ENCODE measurements around the gene CINP. TPM values are rescaled to one million over a fixed set of nuclear protein-coding genes. Genes with fewer than 3 reads are reported as not detected.

The CINP gene
- total and polyA plus RNA-seq, 2 of the 13 experiments (the other 11 are each of a cell fraction or from before 2014, with no cell fraction given): 32.8 to 42.8 TPM

DNA sequence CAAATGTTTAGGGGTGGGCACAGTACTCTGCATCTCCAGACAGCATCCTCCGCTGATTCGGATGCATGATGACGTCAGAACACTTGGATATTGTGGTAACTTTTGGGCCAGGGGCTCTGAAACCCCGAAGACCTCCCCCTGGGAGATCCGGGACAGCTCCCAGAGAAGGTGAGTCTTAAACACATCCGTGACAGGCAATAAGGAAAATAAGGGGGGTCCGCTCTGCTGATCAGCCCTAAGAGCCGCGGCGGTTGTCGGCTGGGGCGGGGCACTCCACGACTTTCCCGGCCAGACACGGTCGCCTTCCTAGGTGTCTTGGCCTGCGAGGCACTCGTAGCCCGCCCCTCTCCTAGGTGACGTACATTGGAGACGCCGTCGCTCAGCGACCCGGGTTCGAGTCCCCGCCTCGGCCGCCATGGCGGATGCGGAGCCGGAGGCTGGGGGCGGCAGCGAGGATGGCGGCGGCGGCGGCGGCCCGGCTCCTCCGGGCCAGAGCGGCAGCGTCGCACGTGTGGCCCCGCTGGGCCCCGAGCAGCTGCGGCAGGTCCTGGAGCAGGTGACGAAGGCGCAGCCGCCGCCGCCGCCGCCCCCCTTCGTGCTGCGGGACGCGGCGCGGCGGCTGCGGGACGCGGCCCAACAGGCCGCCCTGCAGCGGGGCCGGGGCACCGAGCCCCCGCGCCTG is 43.2 kb downstream of the CINP start, which contains the start of gene ZNF839 (continued):
- TF ChIP-seq, protein P1, sequence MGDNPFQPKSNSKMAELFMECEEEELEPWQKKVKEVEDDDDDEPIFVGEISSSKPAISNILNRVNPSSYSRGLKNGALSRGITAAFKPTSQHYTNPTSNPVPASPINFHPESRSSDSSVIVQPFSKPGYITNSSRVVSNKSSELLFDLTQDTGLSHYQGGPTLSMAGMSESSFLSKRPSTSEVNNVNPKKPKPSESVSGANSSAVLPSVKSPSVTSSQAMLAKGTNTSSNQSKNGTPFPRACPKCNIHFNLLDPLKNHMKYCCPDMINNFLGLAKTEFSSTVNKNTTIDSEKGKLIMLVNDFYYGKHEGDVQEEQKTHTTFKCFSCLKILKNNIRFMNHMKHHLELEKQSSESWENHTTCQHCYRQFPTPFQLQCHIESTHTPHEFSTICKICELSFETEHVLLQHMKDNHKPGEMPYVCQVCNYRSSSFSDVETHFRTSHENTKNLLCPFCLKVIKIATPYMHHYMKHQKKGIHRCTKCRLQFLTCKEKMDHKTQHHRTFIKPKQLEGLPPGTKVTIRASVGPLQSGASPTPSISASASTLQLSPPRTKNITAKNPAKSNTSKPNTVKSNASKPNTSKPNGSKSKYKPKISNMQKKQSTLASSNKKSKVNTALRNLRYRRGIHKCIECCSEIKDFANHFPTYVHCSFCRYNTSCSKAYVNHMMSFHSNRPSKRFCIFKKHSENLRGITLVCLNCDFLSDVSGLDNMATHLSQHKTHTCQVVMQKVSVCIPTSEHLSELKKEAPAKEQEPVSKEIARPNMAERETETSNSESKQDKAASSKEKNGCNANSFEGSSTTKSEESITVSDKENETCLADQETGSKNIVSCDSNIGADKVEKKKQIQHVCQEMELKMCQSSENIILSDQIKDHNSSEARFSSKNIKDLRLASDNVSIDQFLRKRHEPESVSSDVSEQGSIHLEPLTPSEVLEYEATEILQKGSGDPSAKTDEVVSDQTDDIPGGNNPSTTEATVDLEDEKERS (CRISPR knock-in tag; IDR thresholded peaks at IDR 0.05): no peak
- TF ChIP-seq ZSCAN31 (CRISPR knock-in tag; IDR thresholded peaks at IDR 0.05; ENCODE audit: low read depth): peak; percentile 60; the same call in 1 of the 2 replicates
- TF ChIP-seq ZNF24 (IDR thresholded peaks at IDR 0.05): no peak
- TF ChIP-seq, protein P2, sequence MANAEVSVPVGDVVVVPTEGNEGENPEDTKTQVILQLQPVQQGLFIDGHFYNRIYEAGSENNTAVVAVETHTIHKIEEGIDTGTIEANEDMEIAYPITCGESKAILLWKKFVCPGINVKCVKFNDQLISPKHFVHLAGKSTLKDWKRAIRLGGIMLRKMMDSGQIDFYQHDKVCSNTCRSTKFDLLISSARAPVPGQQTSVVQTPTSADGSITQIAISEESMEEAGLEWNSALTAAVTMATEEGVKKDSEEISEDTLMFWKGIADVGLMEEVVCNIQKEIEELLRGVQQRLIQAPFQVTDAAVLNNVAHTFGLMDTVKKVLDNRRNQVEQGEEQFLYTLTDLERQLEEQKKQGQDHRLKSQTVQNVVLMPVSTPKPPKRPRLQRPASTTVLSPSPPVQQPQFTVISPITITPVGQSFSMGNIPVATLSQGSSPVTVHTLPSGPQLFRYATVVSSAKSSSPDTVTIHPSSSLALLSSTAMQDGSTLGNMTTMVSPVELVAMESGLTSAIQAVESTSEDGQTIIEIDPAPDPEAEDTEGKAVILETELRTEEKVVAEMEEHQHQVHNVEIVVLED (CRISPR knock-in tag; IDR thresholded peaks at IDR 0.05; ENCODE audit: borderline replicate concordance): peak; percentile 48; the same call in 1 of the 2 replicates
- TF ChIP-seq, protein P3, sequence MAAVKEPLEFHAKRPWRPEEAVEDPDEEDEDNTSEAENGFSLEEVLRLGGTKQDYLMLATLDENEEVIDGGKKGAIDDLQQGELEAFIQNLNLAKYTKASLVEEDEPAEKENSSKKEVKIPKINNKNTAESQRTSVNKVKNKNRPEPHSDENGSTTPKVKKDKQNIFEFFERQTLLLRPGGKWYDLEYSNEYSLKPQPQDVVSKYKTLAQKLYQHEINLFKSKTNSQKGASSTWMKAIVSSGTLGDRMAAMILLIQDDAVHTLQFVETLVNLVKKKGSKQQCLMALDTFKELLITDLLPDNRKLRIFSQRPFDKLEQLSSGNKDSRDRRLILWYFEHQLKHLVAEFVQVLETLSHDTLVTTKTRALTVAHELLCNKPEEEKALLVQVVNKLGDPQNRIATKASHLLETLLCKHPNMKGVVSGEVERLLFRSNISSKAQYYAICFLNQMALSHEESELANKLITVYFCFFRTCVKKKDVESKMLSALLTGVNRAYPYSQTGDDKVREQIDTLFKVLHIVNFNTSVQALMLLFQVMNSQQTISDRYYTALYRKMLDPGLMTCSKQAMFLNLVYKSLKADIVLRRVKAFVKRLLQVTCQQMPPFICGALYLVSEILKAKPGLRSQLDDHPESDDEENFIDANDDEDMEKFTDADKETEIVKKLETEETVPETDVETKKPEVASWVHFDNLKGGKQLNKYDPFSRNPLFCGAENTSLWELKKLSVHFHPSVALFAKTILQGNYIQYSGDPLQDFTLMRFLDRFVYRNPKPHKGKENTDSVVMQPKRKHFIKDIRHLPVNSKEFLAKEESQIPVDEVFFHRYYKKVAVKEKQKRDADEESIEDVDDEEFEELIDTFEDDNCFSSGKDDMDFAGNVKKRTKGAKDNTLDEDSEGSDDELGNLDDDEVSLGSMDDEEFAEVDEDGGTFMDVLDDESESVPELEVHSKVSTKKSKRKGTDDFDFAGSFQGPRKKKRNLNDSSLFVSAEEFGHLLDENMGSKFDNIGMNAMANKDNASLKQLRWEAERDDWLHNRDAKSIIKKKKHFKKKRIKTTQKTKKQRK (IDR thresholded peaks at IDR 0.05; ENCODE audit: low read length): no peak
- TF ChIP-seq ZZZ3 (CRISPR knock-in tag; IDR thresholded peaks at IDR 0.05; ENCODE audit: borderline replicate concordance): no peak
- TF ChIP-seq, protein P4, sequence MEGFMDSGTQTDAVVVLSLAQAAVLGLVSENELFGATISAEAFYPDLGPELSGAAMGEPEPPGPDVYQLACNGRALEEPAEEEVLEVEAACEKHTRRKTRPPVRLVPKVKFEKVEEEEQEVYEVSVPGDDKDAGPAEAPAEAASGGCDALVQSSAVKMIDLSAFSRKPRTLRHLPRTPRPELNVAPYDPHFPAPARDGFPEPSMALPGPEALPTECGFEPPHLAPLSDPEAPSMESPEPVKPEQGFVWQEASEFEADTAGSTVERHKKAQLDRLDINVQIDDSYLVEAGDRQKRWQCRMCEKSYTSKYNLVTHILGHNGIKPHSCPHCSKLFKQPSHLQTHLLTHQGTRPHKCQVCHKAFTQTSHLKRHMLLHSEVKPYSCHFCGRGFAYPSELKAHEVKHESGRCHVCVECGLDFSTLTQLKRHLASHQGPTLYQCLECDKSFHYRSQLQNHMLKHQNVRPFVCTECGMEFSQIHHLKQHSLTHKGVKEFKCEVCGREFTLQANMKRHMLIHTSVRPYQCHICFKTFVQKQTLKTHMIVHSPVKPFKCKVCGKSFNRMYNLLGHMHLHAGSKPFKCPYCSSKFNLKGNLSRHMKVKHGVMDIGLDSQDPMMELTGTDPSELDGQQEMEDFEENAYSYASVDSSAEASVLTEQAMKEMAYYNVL (CRISPR knock-in tag; IDR thresholded peaks at IDR 0.05; ENCODE audit: borderline replicate concordance): 0 out of 2 replicates have a peak, but pooled peaks have one; percentile 35
- no peak for TF ChIP-seq HDAC6 (IDR thresholded peaks at IDR 0.05; ENCODE audit: low read depth, low read length)
- TF ChIP-seq ZNF619 (CRISPR knock-in tag; IDR thresholded peaks at IDR 0.05): no peak
- no peak for TF ChIP-seq ZNF670 (CRISPR knock-in tag; IDR thresholded peaks at IDR 0.05; ENCODE audit: borderline replicate concordance)
- no peak; the same call in 1 of the 2 replicates for TF ChIP-seq TSC22D2 (CRISPR knock-in tag; IDR thresholded peaks at IDR 0.05; ENCODE audit: borderline replicate concordance)
- TF ChIP-seq, protein P5, sequence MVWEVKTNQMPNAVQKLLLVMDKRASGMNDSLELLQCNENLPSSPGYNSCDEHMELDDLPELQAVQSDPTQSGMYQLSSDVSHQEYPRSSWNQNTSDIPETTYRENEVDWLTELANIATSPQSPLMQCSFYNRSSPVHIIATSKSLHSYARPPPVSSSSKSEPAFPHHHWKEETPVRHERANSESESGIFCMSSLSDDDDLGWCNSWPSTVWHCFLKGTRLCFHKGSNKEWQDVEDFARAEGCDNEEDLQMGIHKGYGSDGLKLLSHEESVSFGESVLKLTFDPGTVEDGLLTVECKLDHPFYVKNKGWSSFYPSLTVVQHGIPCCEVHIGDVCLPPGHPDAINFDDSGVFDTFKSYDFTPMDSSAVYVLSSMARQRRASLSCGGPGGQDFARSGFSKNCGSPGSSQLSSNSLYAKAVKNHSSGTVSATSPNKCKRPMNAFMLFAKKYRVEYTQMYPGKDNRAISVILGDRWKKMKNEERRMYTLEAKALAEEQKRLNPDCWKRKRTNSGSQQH (CRISPR knock-in tag; IDR thresholded peaks at IDR 0.05; ENCODE audit: low read depth): no peak
- TF ChIP-seq TBX2 (CRISPR knock-in tag; IDR thresholded peaks at IDR 0.05; ENCODE audit: borderline replicate concordance): peak; percentile 42; the same call in 1 of the 2 replicates
- peak; percentile 74 for TF ChIP-seq GABPB1 (CRISPR knock-in tag; IDR thresholded peaks at IDR 0.05)
- no peak for TF ChIP-seq ZNF776 (CRISPR knock-in tag; IDR thresholded peaks at IDR 0.05)
- peak; percentile 80; the same call in 1 of the 2 replicates for TF ChIP-seq ZNF709 (CRISPR knock-in tag; IDR thresholded peaks at IDR 0.05)
